HepG2 (cell line): ENCODE results near the gene TMEM107. TPM values are rescaled to one million over a fixed set of nuclear protein-coding genes. Genes with fewer than 3 reads are reported as not detected.

Experiments
- IRF2 ChIP-seq: IDR thresholded peaks from 2 replicates; pipeline ENCODE4 v1.6.1; 2018; ENCODE audit warnings: missing genetic modification reagents, missing compliant biosample characterization
- RXRB ChIP-seq: IDR thresholded peaks from 2 replicates; pipeline ENCODE4 v1.6.1; 2016; ENCODE audit warnings: borderline replicate concordance, missing genetic modification reagents, missing compliant biosample characterization
- SIX4 ChIP-seq: sonication (generic); formaldehyde crosslinking; IDR thresholded peaks from 2 replicates; pipeline ENCODE4 v1.4.0; 2020; ENCODE audit warnings: missing genetic modification reagents
- SMC3 ChIP-seq: IDR thresholded peaks from 2 replicates; pipeline ENCODE4 v1.6.1; 2011; ENCODE audit warnings: low read length, improper control_type of control experiment
- TAF1 ChIP-seq: sonication (generic); formaldehyde crosslinking; IDR thresholded peaks from 2 replicates; pipeline ENCODE4 v1.4.0; 2020; ENCODE audit warnings: missing genetic modification reagents
- TBX3 ChIP-seq: fragments of 450-650 bp; IDR thresholded peaks from 2 replicates; pipeline ENCODE4 v1.6.1; 2017; ENCODE audit warnings: antibody characterized with exemption, mild to moderate bottlenecking, inconsistent platforms, borderline replicate concordance
- TEAD3 ChIP-seq: optimal IDR thresholded peaks from 2 replicates; pipeline ENCODE3; 2016; ENCODE audit warnings: borderline replicate concordance
- ZBTB1 ChIP-seq: sonication (generic); formaldehyde crosslinking; IDR thresholded peaks from 2 replicates; pipeline ENCODE4 v1.4.0; 2020; ENCODE audit warnings: missing genetic modification reagents, borderline replicate concordance
- ZFAT ChIP-seq: sonication (generic); formaldehyde crosslinking; conservative IDR thresholded peaks from 2 replicates; pipeline ENCODE4 v1.8.1; 2023; ENCODE audit warnings: missing genetic modification reagents, inconsistent platforms
- ZNF34 ChIP-seq: sonication (generic); formaldehyde crosslinking; IDR thresholded peaks from 2 replicates; pipeline ENCODE4 v1.4.0; 2020; ENCODE audit warnings: mild to moderate bottlenecking, missing genetic modification reagents, borderline replicate concordance
- ZNF383 ChIP-seq: sonication (generic); formaldehyde crosslinking; IDR thresholded peaks from 2 replicates; pipeline ENCODE4 v1.4.0; 2020; ENCODE audit warnings: missing genetic modification reagents, mild to moderate bottlenecking, borderline replicate concordance
- ZNF546 ChIP-seq: sonication (generic); formaldehyde crosslinking; conservative IDR thresholded peaks from 2 replicates; pipeline ENCODE4 v1.8.1; 2023; ENCODE audit warnings: mild to moderate bottlenecking, missing genetic modification reagents
- ZNF614 ChIP-seq: IDR thresholded peaks from 2 replicates; pipeline ENCODE4 v1.6.1; 2018; ENCODE audit warnings: missing biosample characterization, missing genetic modification reagents, inconsistent platforms, borderline replicate concordance
- ZNF737 ChIP-seq: sonication (generic); formaldehyde crosslinking; IDR thresholded peaks from 2 replicates; pipeline ENCODE4 v1.5.0; 2020; ENCODE audit warnings: missing genetic modification reagents, mild to moderate bottlenecking, borderline replicate concordance
- polyA plus RNA-seq, 8 experiments: library from polyadenylated mRNA; depleted of rRNA in 3 of 8; stranded (reverse) in 7 of 8; unstranded in 1 of 8; fragments of >200 nt; fragmentation: Illumina TruSeq in 4 of 8; extraction: Trizol in 4 of 8; gene quantifications; 2 replicates each; pipeline versions ENCODE4 v1.2.1 to v1.2.3, GENCODE V29; 2011 to 2016; ENCODE audit warnings: low read depth in 4 of 8, missing spikeins in 1 of 8, mixed read lengths in 1 of 8; ENCODE audit not compliant: insufficient read depth in 1 of 8
- total RNA-seq, 5 experiments: library from RNA; depleted of rRNA; stranded (reverse); fragments of >200 nt; fragmentation: Illumina TruSeq; extraction: Trizol; gene quantifications; 2 replicates each; pipeline ENCODE4 v1.2.3, GENCODE V29; 2016; ENCODE audit warnings: low read depth in 1 of 5
- TF ChIP-seq, protein P1 (sequence below): sonication (generic); formaldehyde crosslinking; conservative IDR thresholded peaks from 2 replicates; pipeline ENCODE4 v1.4.0; 2020; ENCODE audit warnings: missing genetic modification reagents
- TF ChIP-seq, protein P2 (sequence below): sonication (generic); IDR thresholded peaks from 2 replicates; pipeline ENCODE4 v1.6.1; 2016; ENCODE audit warnings: low read depth, borderline replicate concordance
- TF ChIP-seq, protein P3 (sequence below): sonication (generic); formaldehyde crosslinking; IDR thresholded peaks from 2 replicates; pipeline ENCODE4 v1.4.0; 2020; ENCODE audit warnings: missing genetic modification reagents
- TF ChIP-seq, protein P4 (sequence below): IDR thresholded peaks from 2 replicates; pipeline ENCODE4 v1.6.1; 2016; ENCODE audit warnings: missing compliant biosample characterization, missing genetic modification reagents, borderline replicate concordance
- TF ChIP-seq, protein P5 (sequence below): sonication (generic); formaldehyde crosslinking; IDR thresholded peaks from 2 replicates; pipeline ENCODE4 v1.4.0; 2020; ENCODE audit warnings: mild to moderate bottlenecking, missing genetic modification reagents
- TF ChIP-seq, protein P6 (sequence below): fragments of 450-650 bp; IDR thresholded peaks from 2 replicates; pipeline ENCODE4 v1.6.1; 2017
- TF ChIP-seq, protein P7 (sequence below): sonication (generic); formaldehyde crosslinking; conservative IDR thresholded peaks from 2 replicates; pipeline ENCODE4 v1.8.0; 2022; ENCODE audit warnings: missing genetic modification reagents

TMEM107 gene
- total and polyA plus RNA-seq, 2 of the 13 experiments (the other 11 are each of a cell fraction or from before 2014, with no cell fraction given) = 7.2 to 15.3 TPM

DNA sequence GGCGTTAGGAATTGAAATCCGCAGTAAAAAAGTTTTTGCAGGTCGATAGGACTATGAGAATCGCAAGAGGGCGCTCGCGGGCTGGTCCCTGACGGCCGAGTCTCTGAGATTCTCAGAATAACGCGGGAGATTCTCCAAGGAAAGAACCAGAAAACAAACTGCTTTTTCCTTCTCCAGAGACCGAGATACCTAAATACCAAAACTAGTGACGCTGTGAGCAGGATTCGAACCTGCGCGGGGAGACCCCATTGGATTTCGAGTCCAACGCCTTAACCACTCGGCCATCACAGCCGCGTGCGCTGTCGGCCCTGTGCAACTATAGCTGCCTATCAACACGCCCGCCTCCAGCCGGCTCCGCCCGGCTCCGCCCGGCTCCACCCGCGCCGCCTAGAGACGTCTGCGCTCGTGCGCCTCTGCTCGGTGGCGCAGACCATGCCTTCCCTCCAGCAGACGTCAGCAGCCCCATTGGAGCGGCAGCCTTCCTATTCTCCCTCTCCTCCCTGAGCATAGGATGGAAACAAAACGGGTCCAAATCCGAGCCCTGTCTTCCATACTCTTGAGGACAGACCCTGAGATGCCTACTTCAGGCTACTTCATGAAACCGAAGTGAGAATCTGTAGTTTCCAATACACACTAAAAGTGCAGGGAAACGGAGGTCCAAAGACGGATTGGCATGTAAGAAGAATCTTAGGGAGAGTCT is 37.4 kb downstream of the TMEM107 start (continued):
- TF ChIP-seq, protein P1, sequence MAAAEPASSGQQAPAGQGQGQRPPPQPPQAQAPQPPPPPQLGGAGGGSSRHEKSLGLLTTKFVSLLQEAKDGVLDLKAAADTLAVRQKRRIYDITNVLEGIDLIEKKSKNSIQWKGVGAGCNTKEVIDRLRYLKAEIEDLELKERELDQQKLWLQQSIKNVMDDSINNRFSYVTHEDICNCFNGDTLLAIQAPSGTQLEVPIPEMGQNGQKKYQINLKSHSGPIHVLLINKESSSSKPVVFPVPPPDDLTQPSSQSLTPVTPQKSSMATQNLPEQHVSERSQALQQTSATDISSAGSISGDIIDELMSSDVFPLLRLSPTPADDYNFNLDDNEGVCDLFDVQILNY = no peak
- TF ChIP-seq, protein P2, sequence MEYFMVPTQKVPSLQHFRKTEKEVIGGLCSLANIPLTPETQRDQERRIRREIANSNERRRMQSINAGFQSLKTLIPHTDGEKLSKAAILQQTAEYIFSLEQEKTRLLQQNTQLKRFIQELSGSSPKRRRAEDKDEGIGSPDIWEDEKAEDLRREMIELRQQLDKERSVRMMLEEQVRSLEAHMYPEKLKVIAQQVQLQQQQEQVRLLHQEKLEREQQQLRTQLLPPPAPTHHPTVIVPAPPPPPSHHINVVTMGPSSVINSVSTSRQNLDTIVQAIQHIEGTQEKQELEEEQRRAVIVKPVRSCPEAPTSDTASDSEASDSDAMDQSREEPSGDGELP = peak; percentile 32; the same call in 1 of the 2 replicates
- TF ChIP-seq, protein P3, sequence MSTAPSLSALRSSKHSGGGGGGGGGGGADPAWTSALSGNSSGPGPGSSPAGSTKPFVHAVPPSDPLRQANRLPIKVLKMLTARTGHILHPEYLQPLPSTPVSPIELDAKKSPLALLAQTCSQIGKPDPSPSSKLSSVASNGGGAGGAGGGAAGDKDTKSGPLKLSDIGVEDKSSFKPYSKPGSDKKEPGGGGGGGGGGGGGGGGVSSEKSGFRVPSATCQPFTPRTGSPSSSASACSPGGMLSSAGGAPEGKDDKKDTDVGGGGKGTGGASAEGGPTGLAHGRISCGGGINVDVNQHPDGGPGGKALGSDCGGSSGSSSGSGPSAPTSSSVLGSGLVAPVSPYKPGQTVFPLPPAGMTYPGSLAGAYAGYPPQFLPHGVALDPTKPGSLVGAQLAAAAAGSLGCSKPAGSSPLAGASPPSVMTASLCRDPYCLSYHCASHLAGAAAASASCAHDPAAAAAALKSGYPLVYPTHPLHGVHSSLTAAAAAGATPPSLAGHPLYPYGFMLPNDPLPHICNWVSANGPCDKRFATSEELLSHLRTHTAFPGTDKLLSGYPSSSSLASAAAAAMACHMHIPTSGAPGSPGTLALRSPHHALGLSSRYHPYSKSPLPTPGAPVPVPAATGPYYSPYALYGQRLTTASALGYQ (CRISPR knock-in tag) = peak; percentile 73
- TF ChIP-seq, protein P4, sequence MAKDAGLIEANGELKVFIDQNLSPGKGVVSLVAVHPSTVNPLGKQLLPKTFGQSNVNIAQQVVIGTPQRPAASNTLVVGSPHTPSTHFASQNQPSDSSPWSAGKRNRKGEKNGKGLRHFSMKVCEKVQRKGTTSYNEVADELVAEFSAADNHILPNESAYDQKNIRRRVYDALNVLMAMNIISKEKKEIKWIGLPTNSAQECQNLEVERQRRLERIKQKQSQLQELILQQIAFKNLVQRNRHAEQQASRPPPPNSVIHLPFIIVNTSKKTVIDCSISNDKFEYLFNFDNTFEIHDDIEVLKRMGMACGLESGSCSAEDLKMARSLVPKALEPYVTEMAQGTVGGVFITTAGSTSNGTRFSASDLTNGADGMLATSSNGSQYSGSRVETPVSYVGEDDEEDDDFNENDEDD (CRISPR knock-in tag) = peak; percentile 82; the same call in 1 of the 2 replicates
- TF ChIP-seq IRF2 (CRISPR knock-in tag) (no peak; the same call in 1 of the 2 replicates), ZNF546 (CRISPR knock-in tag) (0 out of 2 replicates have a peak, but pooled peaks have one; percentile 63), ZNF737 (CRISPR knock-in tag) (peak; percentile 61; the same call in 1 of the 2 replicates), TBX3 (no peak), SMC3 (peak; percentile 82), TEAD3 (CRISPR knock-in tag) (peak; percentile 62), ZFAT (no peak), SIX4 (CRISPR knock-in tag) (no peak), ZNF614 (peak; percentile 72; the same call in 1 of the 2 replicates), ZNF383 (CRISPR knock-in tag) (no peak), RXRB (CRISPR knock-in tag) (peak; percentile 66), ZBTB1 (no peak), ZNF34 (CRISPR knock-in tag) (no peak), TAF1 (CRISPR knock-in tag) (no peak; the same call in 1 of the 2 replicates)
- TF ChIP-seq, protein P5, sequence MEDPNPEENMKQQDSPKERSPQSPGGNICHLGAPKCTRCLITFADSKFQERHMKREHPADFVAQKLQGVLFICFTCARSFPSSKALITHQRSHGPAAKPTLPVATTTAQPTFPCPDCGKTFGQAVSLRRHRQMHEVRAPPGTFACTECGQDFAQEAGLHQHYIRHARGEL (CRISPR knock-in tag) = no peak
- TF ChIP-seq, protein P6, sequence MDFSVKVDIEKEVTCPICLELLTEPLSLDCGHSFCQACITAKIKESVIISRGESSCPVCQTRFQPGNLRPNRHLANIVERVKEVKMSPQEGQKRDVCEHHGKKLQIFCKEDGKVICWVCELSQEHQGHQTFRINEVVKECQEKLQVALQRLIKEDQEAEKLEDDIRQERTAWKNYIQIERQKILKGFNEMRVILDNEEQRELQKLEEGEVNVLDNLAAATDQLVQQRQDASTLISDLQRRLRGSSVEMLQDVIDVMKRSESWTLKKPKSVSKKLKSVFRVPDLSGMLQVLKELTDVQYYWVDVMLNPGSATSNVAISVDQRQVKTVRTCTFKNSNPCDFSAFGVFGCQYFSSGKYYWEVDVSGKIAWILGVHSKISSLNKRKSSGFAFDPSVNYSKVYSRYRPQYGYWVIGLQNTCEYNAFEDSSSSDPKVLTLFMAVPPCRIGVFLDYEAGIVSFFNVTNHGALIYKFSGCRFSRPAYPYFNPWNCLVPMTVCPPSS = no peak
- TF ChIP-seq, protein P7, sequence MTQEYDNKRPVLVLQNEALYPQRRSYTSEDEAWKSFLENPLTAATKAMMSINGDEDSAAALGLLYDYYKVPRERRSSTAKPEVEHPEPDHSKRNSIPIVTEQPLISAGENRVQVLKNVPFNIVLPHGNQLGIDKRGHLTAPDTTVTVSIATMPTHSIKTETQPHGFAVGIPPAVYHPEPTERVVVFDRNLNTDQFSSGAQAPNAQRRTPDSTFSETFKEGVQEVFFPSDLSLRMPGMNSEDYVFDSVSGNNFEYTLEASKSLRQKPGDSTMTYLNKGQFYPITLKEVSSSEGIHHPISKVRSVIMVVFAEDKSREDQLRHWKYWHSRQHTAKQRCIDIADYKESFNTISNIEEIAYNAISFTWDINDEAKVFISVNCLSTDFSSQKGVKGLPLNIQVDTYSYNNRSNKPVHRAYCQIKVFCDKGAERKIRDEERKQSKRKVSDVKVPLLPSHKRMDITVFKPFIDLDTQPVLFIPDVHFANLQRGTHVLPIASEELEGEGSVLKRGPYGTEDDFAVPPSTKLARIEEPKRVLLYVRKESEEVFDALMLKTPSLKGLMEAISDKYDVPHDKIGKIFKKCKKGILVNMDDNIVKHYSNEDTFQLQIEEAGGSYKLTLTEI (CRISPR knock-in tag) = no peak
